ENCODE data around the gene CSF2.

The CSF2 gene

DNA sequence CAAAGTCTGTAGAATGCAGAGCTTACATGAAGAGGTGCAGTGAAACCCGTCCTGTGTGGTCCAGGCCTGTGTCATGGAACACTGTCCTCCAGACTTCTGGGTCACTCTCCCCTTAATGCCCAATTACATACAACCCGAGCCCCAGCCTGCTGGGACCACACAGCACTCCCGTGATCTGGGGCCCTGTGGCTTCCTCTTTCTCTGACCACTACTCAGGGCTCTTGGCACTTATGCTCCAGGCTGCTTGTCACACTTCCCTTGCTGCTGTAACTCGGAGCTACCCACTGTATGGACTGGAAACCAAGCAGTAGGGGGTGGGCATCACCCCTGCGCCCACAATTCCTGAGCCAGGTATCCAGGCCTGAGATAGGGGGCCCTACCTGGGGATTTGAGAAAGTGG, 23.5 kb upstream of the CSF2 start:
- H3K4me2 ChIP-seq (ENCODE audit: low read depth, low read length, poor library complexity, severe bottlenecking) = no peak overlapping the region
- H4K20me1 ChIP-seq (ENCODE audit: insufficient read depth, low read length, poor library complexity, severe bottlenecking) = no peaks in the 10 kb centered on the region
- TF ChIP-seq, protein P1, sequence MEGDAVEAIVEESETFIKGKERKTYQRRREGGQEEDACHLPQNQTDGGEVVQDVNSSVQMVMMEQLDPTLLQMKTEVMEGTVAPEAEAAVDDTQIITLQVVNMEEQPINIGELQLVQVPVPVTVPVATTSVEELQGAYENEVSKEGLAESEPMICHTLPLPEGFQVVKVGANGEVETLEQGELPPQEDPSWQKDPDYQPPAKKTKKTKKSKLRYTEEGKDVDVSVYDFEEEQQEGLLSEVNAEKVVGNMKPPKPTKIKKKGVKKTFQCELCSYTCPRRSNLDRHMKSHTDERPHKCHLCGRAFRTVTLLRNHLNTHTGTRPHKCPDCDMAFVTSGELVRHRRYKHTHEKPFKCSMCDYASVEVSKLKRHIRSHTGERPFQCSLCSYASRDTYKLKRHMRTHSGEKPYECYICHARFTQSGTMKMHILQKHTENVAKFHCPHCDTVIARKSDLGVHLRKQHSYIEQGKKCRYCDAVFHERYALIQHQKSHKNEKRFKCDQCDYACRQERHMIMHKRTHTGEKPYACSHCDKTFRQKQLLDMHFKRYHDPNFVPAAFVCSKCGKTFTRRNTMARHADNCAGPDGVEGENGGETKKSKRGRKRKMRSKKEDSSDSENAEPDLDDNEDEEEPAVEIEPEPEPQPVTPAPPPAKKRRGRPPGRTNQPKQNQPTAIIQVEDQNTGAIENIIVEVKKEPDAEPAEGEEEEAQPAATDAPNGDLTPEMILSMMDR (conservative IDR thresholded peaks at IDR 0.05; ENCODE audit: low read length) = no peak
- TF ChIP-seq EZH2phosphoT487 (IDR thresholded peaks at IDR 0.05; ENCODE audit: borderline replicate concordance) = no peak
- H3K4me1 ChIP-seq (ENCODE audit: insufficient read depth, low read length, poor library complexity, severe bottlenecking) = peaks cover 8% of the 10 kb centered on the region
- H3K4me3 ChIP-seq (ENCODE audit: low read length, poor library complexity, severe bottlenecking) = no peak overlapping the region
- no peaks in the 10 kb centered on the region for H3K9me2 ChIP-seq (replicated peaks; ENCODE audit: low read depth, low read length)
- no peaks in the 10 kb centered on the region for H3K79me2 ChIP-seq (ENCODE audit: insufficient read depth, low read length)
- H3K27me3 ChIP-seq (ENCODE audit: insufficient read depth, low read length, poor library complexity, severe bottlenecking) = no peaks in the 10 kb centered on the region
- H3F3A ChIP-seq (ENCODE audit: low read depth) = no peaks in the 10 kb centered on the region
- H3K36me3 ChIP-seq (ENCODE audit: insufficient read depth, low read length) = no peaks in the 10 kb centered on the region
- H2AFZ ChIP-seq (ENCODE audit: low read length) = no peak overlapping the region
- H3K9ac ChIP-seq (ENCODE audit: low read depth, low read length, poor library complexity, severe bottlenecking) = no peak overlapping the region
- no peaks in the 10 kb centered on the region for H3K9me3 ChIP-seq (ENCODE audit: insufficient read depth, low read depth, low read length)

DNA sequence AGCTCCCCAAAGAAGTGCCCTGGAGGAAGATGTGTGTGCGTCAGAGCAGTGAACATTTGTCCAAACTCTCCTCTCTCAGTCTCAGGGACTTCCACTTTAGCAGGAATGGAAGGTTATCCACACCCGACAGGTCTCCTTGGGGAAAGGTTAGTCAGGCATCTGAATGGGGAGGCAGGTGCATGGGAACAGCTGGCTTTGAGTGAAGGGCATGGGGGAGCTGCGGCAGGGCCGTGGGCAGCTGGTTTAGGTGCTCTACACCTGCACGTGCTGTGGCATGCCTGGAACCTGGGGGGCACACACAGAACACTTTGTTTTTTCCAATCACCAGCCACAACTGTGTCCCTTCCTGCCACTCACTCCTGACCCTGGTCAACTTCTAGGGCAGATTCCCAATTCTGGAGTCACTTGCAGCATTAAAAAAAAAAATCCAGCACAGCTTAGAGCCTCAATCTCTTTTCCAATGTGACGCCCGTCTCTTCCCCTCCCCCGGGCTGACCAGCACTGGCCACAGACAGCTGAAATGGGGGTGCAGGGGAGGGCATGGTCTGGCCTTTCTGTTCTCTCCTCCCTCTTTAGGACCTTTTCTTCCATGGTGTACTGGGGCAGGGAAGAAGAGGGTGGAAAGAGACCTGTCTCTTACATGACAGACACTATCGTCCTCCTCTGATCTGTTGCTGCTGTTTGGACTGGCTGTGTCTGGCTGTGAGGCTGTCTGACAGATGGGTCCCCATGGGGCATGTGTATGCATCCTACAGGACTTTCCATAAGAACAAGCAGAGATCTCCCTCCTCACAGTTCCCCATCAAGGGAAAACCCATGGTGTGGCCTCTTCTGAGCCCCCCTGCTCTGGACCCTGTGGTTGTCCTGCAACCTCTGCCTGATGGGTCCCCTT, 22.7 kb upstream of the CSF2 start:
- no peak overlapping the region for H3K9ac ChIP-seq (ENCODE audit: low read depth, low read length, poor library complexity, severe bottlenecking)
- H4K20me1 ChIP-seq (ENCODE audit: insufficient read depth, low read length, poor library complexity, severe bottlenecking) = no peaks in the 10 kb centered on the region
- no peak overlapping the region for H2AFZ ChIP-seq (ENCODE audit: low read length)
- H3F3A ChIP-seq (ENCODE audit: low read depth) = no peaks in the 10 kb centered on the region
- H3K4me2 ChIP-seq (ENCODE audit: low read depth, low read length, poor library complexity, severe bottlenecking) = no peak overlapping the region
- H3K4me1 ChIP-seq (ENCODE audit: insufficient read depth, low read length, poor library complexity, severe bottlenecking) = peaks cover 16% of the 10 kb centered on the region
- TF ChIP-seq, protein P1 (conservative IDR thresholded peaks at IDR 0.05; ENCODE audit: low read length) = no peak
- TF ChIP-seq EZH2phosphoT487 (IDR thresholded peaks at IDR 0.05; ENCODE audit: borderline replicate concordance) = no peak
- no peaks in the 10 kb centered on the region for H3K79me2 ChIP-seq (ENCODE audit: insufficient read depth, low read length)
- H3K4me3 ChIP-seq (ENCODE audit: low read length, poor library complexity, severe bottlenecking) = no peak overlapping the region
- no peaks in the 10 kb centered on the region for H3K36me3 ChIP-seq (ENCODE audit: insufficient read depth, low read length)
- no peaks in the 10 kb centered on the region for H3K9me3 ChIP-seq (ENCODE audit: insufficient read depth, low read depth, low read length)
- H3K9me2 ChIP-seq (replicated peaks; ENCODE audit: low read depth, low read length) = no peaks in the 10 kb centered on the region
- H3K27me3 ChIP-seq (ENCODE audit: insufficient read depth, low read length, poor library complexity, severe bottlenecking) = no peaks in the 10 kb centered on the region

DNA sequence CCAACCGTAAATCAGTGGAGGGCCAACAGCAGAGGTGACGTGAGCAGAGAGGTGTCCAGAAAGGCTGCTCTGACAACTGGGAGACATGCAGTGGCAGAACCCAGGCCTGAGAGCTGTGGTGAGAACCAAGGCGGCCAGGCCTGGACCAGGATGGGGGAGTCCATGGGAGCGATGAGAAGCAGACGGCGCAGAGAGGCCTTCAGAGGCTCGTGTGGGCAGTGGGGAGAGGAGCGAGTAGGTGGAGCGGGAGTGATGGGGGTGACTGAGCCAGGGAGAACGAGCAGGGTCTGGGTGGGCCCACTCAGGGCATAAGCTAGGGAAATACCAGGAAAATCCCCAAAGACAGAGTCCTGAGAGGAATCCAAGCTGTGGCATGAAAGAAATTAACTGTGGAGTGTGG, 21.1 kb upstream of the CSF2 start:
- Histone ChIP-seq H2AFZ (ENCODE audit: low read length) (no peak overlapping the region), H3K9me2 (replicated peaks; ENCODE audit: low read depth, low read length) (no peaks in the 10 kb centered on the region), H3F3A (ENCODE audit: low read depth) (no peaks in the 10 kb centered on the region), H3K79me2 (ENCODE audit: insufficient read depth, low read length) (no peaks in the 10 kb centered on the region), H3K9ac (ENCODE audit: low read depth, low read length, poor library complexity, severe bottlenecking) (no peak overlapping the region), H3K4me3 (ENCODE audit: low read length, poor library complexity, severe bottlenecking) (no peak overlapping the region), H4K20me1 (ENCODE audit: insufficient read depth, low read length, poor library complexity, severe bottlenecking) (no peaks in the 10 kb centered on the region), H3K27me3 (ENCODE audit: insufficient read depth, low read length, poor library complexity, severe bottlenecking) (no peaks in the 10 kb centered on the region), H3K9me3 (ENCODE audit: insufficient read depth, low read depth, low read length) (no peaks in the 10 kb centered on the region), H3K36me3 (ENCODE audit: insufficient read depth, low read length) (no peaks in the 10 kb centered on the region), H3K4me1 (ENCODE audit: insufficient read depth, low read length, poor library complexity, severe bottlenecking) (peaks cover 29% of the 10 kb centered on the region), H3K4me2 (ENCODE audit: low read depth, low read length, poor library complexity, severe bottlenecking) (no peak overlapping the region)
- TF ChIP-seq, protein P1 (conservative IDR thresholded peaks at IDR 0.05; ENCODE audit: low read length) = no peak
- TF ChIP-seq EZH2phosphoT487 (IDR thresholded peaks at IDR 0.05; ENCODE audit: borderline replicate concordance) = no peak
